NB4 (cell line): ENCODE measurements around the gene CACNA1A.

Source experiments
- CTCF ChIP-seq: IDR thresholded peaks from one replicate; pipeline ENCODE4 v1.5.1; 2012; ENCODE audit warnings: low read depth, low read length
- MAX ChIP-seq: IDR thresholded peaks from 2 replicates; pipeline ENCODE4 v1.6.1; 2011; ENCODE audit warnings: low read depth, low read length
- MYC ChIP-seq: IDR thresholded peaks from 2 replicates; pipeline ENCODE4 v1.6.1; 2011; ENCODE audit warnings: low read depth, low read length
- POLR2A ChIP-seq: IDR thresholded peaks from 2 replicates; pipeline ENCODE4 v1.6.1; 2011; ENCODE audit warnings: mild to moderate bottlenecking; ENCODE audit not compliant: insufficient read length; ENCODE audit errors: extremely low read depth

GRCh38 chr19:13214036-13214730 is 292.1 kb downstream of the CACNA1A start:
- no peak for TF ChIP-seq MYC
- TF ChIP-seq POLR2A = no peak
- TF ChIP-seq CTCF = no peak
- no peak for TF ChIP-seq MAX
